ENCODE data around the gene CDK15. TPM values are rescaled to one million over a fixed set of nuclear protein-coding genes. Genes with fewer than 3 reads are reported as not detected.

CDK15 gene
- total and polyA plus RNA-seq, 2 experiments from 2014 or later, result 0.27 TPM; not detected in 1

- no peak overlapping the region for H3K4me3 Mint-ChIP-seq
- no peak overlapping the region for H3K4me3 ChIP-seq
- ATAC-seq, result no peak
- peaks cover 27% of the 10 kb centered on the region for H3K4me1 ChIP-seq (ENCODE audit: insufficient read depth)
- H3K27me3 ChIP-seq (ENCODE audit: insufficient read depth), result no peaks in the 10 kb centered on the region
- H3K79me2 ChIP-seq (replicated peaks; ENCODE audit: insufficient read depth), result no peaks in the 10 kb centered on the region
- no peaks in the 10 kb centered on the region for H3K36me3 Mint-ChIP-seq (ENCODE audit: low read depth)
- 0 out of 2 replicates have a peak overlapping the region, but pooled peaks have one; percentile 60 for H3K4me2 ChIP-seq
- 0 out of 2 replicates have a peak, but pooled peaks cover 7% of the 10 kb centered on the region for H3K9me2 ChIP-seq (ENCODE audit: insufficient read depth)
- H3K27ac ChIP-seq (ENCODE audit: low read depth), result no peak overlapping the region
- peaks cover 3% of the 10 kb centered on the region; the same call in 2 of the 3 replicates for H3K9me3 Mint-ChIP-seq
- no peak overlapping the region for H2AFZ ChIP-seq
- 0 out of 2 replicates have a peak, but pooled peaks cover 4% of the 10 kb centered on the region for H3K36me3 ChIP-seq (ENCODE audit: insufficient read depth)
- H3K4me1 Mint-ChIP-seq, result peaks cover 39% of the 10 kb centered on the region
- H4K20me1 ChIP-seq (replicated peaks; ENCODE audit: insufficient read depth), result no peaks in the 10 kb centered on the region
- H3K27ac Mint-ChIP-seq, result no peak overlapping the region
- peaks cover 10% of the 10 kb centered on the region for H3K27me3 Mint-ChIP-seq (ENCODE audit: insufficient read depth, low read depth, poor library complexity)
- TF ChIP-seq EZH2phosphoT487 (IDR thresholded peaks at IDR 0.05; ENCODE audit: unreplicated experiment) (no peak), ZNF114 (CRISPR knock-in tag; IDR thresholded peaks at IDR 0.05) (no peak), EZH2 (IDR thresholded peaks at IDR 0.05; ENCODE audit: low read depth, unreplicated experiment) (no peak), ZNF462 (CRISPR knock-in tag; IDR thresholded peaks at IDR 0.05) (no peak), POLR2AphosphoS5 (IDR thresholded peaks at IDR 0.05; ENCODE audit: low read depth) (no peak), CTCF (conservative IDR thresholded peaks at IDR 0.05; ENCODE audit: low read depth in 2 of 2) (no peak)
- DNase-seq (ENCODE audit: low spot score), result no peak
- no peaks in the 10 kb centered on the region for H3F3A ChIP-seq (replicated peaks; ENCODE audit: low read depth)
These were observed 118.7 kb downstream of the CDK15 start for GRCh38 chr2:201925056-201925455.
